T-helper 1 cell (primary cell): ENCODE data around the gene BBS9.
A peak's percentile ranks its signal among the peaks of the same experiment; 100 is the strongest.

Experiments used
- DNase-seq, 5 donors: peaks; one replicate each; pipeline ENCODE4 v3.0.0-alpha.2; 2012 to 2020

The BBS9 gene

DNA sequence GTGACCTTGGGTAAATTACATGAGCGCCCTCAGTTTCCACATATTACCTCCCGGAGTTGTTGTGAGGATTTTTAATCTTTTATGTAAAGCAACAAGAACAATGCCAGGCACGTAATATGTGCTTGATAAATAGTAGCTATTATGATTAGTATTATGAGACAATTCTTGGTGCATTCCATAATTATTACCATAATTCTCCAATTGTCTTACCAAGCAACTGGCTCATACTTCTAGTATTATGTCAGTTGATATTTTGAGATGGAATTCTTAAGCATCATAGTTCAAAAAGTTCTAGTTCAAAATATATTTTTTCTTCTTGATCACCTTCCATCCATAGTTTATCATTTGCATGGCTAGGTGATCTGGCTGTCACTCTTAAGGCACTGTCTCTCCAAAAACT is 259.0 kb downstream of the BBS9 start:
- no peak for DNase-seq

GRCh38 chr7:33392148-33392547 is 262.8 kb downstream of the BBS9 start:
- DNase-seq, result no peak

DNA sequence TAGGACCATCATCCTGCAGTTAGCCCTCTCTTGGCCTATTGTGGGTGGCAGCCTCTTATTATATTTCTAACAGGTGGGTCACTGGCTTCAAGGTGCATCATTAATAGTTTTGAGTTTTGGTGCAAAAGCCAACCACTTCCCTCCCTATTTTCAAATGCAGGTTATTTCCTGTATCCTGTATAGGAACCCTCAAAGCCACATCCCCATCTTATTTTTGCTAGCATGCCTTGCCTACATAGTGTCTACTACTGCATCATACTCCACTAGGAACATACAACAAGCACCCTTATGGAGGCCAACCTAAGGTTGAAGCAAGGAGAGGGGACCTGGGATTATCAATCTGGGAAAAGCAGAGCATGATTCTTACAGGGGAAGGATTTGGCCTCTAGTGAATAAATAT is 264.4 kb downstream of the BBS9 start:
- DNase-seq, result no peak

DNA sequence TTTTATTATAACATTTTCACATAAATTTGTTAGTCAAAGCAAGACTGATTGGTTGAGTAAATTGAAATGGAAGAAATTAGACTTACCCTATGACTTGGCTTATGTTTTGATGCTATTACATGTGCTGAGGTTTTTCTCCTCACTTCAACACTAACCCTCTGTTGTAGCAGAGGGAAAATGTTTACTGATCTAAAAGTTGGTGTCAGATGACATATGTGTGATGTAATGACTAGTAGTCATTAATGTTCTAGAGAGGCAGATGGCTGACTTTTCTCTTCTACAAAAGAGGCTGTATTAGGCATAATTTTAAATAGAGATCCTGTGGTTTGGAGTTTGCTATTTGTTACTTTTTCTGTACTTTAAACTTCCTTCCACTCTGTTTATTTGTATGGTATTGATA is 266.0 kb downstream of the BBS9 start:
- DNase-seq, result no peak

- no peak for DNase-seq
These were observed 270.3 kb downstream of the BBS9 start for GRCh38 chr7:33399528-33400213.

GRCh38 chr7:33400214-33400538 is 270.8 kb downstream of the BBS9 start:
- no peak for DNase-seq

DNA sequence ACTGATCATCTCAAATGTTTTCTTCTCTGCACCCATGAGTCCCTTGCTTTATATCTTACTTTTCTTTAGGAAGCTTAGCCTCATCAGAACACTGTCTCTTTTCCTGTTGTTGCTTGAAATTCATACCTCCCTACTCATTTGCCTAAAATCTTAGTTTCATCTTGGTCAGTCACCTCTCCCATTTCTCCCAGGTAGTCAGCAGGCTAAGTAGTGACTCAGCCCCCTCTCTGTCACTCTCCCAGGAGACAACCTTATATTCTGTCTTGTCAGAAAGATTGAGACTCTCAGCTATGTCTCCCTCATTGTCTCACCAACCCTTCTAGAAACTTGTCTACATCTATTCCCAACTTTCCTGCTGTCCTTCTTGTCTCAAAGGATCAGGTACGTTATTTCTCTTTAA is 280.9 kb downstream of the BBS9 start:
- no peak for DNase-seq

- DNase-seq, result no peak
These were observed 281.7 kb downstream of the BBS9 start for GRCh38 chr7:33411020-33411419.

GRCh38 chr7:33412331-33412730 is 283.0 kb downstream of the BBS9 start:
- DNase-seq, result no peak

DNA sequence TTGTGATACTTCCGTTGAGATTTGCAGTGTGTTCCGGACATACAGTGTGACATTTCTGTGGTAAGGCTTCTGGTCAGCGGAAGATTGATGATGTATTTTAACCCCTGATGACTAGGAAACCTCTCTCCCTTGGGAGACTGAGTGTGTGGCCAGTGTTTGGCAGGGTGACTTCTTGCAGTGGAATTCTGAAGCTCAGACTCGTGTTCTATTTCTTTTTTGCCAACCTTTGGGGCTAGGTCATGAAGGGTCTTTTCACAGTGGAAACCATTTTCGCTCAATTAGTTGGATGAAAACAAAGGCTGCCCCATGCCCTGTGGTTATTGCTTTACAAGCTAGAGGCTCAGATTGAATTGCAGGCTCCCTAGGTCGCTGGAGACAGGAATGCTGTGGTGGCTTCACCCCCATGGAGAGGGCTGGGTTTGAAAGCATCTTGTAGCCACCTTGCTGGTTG is 288.9 kb downstream of the BBS9 start:
- no peak for DNase-seq

DNA sequence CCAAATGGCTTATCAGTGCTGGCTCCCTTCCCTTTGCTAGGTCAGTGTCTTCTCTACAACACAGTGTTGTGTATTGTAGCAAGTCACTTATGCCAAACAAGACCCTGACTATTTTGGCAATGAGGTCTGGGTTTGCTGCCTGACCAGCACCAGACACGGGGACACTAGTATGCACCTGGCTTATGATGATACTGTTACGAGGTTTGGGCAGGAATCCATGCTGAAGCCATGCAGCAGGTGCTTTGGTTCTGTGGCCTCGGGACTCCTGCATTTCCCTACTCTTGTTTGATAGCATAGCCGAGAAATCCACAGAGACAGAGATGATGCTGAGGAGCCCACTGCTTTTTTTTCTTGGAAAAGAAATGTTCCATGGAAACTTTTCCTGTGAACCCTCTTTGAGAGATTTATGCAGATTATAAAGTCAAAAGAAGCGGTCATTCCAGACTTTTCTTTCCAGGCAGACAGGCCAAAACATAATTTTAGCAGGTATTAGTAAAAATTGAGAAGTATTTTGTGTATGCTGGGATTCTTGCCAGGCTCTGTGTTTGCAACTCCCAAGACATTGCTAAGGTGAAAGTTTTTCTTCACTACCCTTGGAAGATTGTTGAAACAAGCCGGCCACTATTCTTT is 291.1 kb downstream of the BBS9 start:
- no peak for DNase-seq

DNA sequence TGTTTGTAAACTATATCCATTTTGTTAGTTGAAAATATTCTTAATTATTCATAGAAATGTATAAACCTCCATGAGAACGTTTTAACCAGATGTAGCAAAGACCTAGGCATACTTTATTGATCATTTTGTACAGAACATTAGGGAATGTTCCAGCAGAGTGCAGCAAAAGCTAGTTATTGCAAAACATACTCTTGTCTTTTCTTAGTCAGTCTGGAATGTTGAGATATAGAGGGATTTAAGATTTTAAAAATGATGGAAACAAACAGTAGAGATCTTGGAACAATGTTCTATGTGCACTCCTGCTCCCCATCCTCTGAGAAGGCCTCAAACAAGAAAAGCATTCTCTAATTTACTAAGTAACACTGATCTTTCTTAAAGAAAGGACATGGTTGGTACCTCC is 292.1 kb downstream of the BBS9 start:
- no peak for DNase-seq

- DNase-seq, result no peak
These were observed 292.8 kb downstream of the BBS9 start for GRCh38 chr7:33422141-33422540.

DNA sequence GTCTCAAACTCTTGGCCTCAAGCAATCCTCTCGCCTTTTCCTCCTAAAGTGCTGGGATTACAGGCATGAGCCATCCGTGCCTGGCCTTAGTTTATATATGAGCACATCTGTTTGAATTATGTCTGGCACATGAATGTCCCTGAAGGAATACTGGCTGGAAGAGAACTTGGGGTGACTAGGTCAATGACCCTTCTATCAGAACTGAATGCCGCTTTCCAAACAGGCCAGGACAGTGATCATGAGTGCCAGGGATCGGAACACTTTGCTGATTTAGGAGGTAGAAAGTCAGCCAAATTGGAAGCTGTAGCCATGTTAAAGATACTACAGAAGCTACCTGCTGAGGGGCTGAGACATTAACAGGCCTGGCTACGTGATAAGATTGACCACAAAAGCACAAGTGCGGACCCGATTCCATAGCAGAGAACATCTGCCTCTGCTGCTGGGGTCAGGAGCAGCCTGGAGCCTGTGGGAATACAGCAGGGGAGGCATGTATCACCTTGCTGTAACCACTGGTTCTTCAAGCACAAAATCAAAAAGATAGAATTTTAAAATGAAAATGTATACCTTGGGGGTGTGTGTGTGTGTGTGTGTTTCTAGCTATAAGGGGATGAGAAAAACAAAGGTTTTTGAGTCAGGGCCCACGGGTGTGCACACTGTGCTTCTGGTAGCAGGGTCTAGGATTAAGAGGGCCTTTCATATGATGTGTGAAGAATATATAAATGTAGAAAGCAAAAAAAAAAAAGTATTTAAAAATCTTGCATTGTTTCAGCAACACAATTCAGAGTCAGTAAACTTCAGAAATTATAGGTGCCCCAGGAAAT is 293.7 kb downstream of the BBS9 start:
- no peak for DNase-seq

GRCh38 chr7:33423646-33424020 is 294.3 kb downstream of the BBS9 start:
- peak in 1 of 5 donors; percentile 7 for DNase-seq

GRCh38 chr7:33425395-33425794 is 296.0 kb downstream of the BBS9 start:
- no peak for DNase-seq

DNA sequence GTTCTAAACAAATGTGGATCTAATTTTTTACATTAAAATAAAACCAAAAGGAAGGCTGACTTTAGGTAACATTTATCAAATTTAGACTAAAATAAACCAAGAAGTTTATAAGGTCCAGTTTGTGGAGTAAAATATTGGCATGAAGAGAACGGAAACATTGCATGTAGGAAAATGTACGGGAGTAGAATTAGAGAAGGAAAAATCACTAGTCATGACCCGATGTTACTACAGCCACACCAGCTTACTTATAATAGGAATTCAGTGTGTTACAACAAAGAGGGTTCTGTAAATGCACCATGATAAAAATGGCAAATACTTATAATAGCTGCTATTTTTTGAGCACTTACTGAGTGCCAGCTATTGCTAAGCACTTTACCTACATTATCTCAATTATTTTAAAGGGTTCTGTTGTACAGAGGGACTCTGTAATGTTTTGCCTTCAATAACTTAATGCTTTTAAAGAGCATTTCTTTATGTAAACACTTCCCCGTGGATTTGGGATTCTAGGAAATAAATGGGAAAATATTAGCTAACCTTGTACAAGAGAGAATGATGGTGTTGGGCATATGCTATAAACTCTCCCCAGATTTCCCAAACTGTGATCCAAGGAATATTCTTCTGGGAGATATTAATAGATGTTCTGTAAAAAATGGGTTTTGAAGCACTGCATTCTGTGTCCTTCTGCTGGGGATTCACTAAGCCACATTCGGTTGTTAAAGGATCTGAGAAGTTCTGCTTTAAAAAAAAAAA is 296.7 kb downstream of the BBS9 start:
- no peak for DNase-seq

DNA sequence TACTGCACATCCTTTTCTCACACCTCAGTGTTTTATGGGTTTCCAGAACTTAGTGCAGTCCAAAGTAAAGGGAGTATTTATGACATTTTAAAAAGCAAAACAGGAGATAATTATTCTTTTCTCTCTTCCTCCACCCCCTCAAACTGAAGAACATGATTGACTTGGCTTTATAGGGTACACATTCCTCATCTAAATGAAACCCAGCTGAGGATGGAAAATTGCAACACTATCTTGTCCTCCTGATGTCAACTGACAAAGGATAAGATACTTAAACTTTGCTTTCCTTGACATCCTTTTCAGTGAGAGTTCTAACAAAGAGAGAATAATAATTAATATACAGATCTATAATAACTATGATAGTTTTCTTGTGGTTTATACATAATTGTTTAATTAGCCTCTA is 299.1 kb downstream of the BBS9 start:
- DNase-seq, result no peak

DNA sequence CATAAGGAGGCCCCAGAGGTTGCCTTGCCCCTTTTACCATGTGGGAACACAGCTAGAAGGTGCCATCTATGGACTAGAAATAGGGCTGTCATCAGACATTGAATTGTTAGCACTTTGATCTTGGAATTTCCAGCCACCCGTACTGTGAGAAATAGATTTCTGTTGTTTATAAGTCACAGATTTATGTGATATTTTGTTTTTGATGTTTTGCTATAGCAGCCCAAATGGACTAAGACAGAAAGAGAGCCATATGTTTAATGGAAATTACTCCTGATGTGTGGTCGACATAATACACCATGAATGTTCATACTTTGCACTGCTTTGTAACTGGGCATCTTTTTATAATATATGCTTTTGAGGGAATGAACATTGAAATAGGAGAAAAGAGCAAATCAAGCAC is 302.2 kb downstream of the BBS9 start:
- no peak for DNase-seq

DNA sequence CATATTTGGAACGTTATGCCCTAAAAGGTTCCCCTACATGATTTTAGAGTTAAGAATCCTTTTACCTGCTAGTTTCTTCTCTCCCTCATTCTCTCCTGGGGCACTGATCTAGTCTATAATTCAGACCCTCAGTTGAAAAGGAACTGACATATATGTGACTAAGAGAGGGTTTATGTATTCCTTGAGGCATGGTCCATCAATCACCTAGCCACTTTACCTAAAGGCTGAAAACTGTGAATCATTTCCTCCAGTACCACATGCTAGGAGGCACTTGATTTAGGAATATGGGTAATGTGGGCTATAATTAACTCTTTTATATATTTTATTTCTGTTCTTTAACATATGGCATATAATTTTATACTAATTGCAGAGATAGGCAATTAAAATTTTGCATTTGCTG is 303.5 kb downstream of the BBS9 start:
- no peak for DNase-seq

DNA sequence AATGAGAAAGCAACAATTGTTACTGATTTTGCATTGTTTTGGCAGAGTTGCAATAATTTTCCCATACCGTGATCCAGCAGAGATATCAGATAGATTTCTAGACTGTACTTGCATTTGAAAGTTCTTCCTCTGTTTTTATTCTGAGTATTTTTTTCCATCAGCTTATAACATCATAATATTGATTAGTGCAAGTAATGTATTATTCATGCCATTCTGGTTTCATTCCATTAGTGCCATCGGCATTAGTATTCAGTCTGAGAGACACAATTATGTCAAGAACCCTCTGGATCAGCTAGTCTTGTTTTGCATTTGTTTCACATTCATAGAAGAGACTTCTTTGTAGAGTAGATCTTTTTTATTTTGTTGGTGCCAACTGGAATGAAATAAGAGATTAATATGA is 304.0 kb downstream of the BBS9 start:
- no peak for DNase-seq

DNA sequence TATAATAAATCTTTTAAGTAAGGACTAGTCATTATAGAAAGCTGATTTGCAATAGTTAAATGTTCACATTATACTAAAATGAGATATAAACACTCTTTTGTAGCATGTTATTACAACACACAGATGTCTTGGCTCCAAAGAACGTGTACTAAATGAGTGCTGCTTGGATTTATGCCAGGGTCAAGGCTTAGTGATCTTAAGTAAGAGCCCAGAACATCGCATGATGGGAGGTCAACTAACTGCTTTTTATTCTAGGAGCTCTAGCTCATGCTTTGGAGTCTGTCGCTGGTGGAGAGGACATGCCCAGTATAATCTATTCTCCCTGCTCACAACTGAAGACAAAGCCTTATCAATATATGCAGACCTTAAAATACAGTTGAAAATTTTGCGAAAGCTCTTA is 315.1 kb downstream of the BBS9 start:
- DNase-seq, result no peak

GRCh38 chr7:33446551-33446950 is 317.2 kb downstream of the BBS9 start:
- DNase-seq, result no peak
